IMR-90 (cell line): ENCODE results near the gene DNAJC22.

Experiments
- CEBPB ChIP-seq: IDR thresholded peaks from 2 replicates; pipeline ENCODE4 v1.6.1; 2012; ENCODE audit warnings: low read depth, low read length, improper control_type of control experiment
- CHD1 ChIP-seq: IDR thresholded peaks from 2 replicates; pipeline ENCODE4 v1.6.1; 2012; ENCODE audit warnings: low read depth, low read length, improper control_type of control experiment
- FOS ChIP-seq: fragments of 150-350 bp; IDR thresholded peaks from 2 replicates; pipeline ENCODE4 v1.6.1; 2016; ENCODE audit warnings: low read depth, low read length
- MXI1 ChIP-seq: IDR thresholded peaks from 2 replicates; pipeline ENCODE4 v1.6.1; 2012; ENCODE audit warnings: low read depth, mild to moderate bottlenecking, low read length, moderate library complexity, borderline replicate concordance
- POLR2A ChIP-seq: IDR thresholded peaks from 2 replicates; pipeline ENCODE4 v1.6.1; 2012; ENCODE audit warnings: mild to moderate bottlenecking, low read depth, low read length
- RAD21 ChIP-seq: IDR thresholded peaks from 2 replicates; pipeline ENCODE4 v1.6.1; 2012; ENCODE audit warnings: low read length, improper control_type of control experiment
- SMC3 ChIP-seq: fragments of 150-350 bp; IDR thresholded peaks from 2 replicates; pipeline ENCODE4 v1.6.1; 2016; ENCODE audit warnings: low read depth, mild to moderate bottlenecking, antibody characterized with exemption, low read length, moderate library complexity
- TF ChIP-seq, protein P1 (sequence below): conservative IDR thresholded peaks from 2 replicates; pipeline ENCODE4 v1.5.1; 2012; ENCODE audit warnings: mild to moderate bottlenecking, low read depth, low read length, improper control_type of control experiment

- TF ChIP-seq SMC3 (no peak), POLR2A (no peak), CEBPB (no peak), RAD21 (no peak), FOS (no peak), MXI1 (no peak), CHD1 (no peak)
- TF ChIP-seq, protein P1, sequence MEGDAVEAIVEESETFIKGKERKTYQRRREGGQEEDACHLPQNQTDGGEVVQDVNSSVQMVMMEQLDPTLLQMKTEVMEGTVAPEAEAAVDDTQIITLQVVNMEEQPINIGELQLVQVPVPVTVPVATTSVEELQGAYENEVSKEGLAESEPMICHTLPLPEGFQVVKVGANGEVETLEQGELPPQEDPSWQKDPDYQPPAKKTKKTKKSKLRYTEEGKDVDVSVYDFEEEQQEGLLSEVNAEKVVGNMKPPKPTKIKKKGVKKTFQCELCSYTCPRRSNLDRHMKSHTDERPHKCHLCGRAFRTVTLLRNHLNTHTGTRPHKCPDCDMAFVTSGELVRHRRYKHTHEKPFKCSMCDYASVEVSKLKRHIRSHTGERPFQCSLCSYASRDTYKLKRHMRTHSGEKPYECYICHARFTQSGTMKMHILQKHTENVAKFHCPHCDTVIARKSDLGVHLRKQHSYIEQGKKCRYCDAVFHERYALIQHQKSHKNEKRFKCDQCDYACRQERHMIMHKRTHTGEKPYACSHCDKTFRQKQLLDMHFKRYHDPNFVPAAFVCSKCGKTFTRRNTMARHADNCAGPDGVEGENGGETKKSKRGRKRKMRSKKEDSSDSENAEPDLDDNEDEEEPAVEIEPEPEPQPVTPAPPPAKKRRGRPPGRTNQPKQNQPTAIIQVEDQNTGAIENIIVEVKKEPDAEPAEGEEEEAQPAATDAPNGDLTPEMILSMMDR: no peak
These were observed 24.4 kb upstream of the DNAJC22 start for GRCh38 chr12:49322367-49322707.
